Endothelial cell of umbilical vein (primary cell): ENCODE data around the gene CLEC18A. TPM values are rescaled to one million over a fixed set of nuclear protein-coding genes. Genes with fewer than 3 reads are reported as not detected.

Source experiments
- BruUV-seq: library from RNA; stranded (reverse); fragments of 400-500 nt; replicated peaks from 2 replicates; lab custom pipeline; 2021; lab: Mats Ljungman, UMichigan
- CTCF ChIA-PET: fragments of 300-600, 350-600 bp; sonication (Branson Sonifier 250); formaldehyde crosslinking; loops from one replicate; lab custom pipeline; 2021; ENCODE audit warnings: antibody characterized with exemption, inconsistent platforms; lab: Charles Lee
- POLR2A ChIA-PET: fragments of 300-600, 350-600 bp; sonication (Branson Sonifier 250); formaldehyde crosslinking; loops from one replicate; lab custom pipeline; 2021; ENCODE audit warnings: antibody characterized with exemption, inconsistent platforms; lab: Charles Lee
- DNase-seq: peaks from one replicate; pipeline ENCODE4 v3.0.0-alpha.2; 2011; ENCODE audit warnings: low read depth, low spot score
- FAIRE-seq: peaks from 2 replicates; lab custom pipeline; 2011; peaks lifted over from hg19 to GRCh38; lab: Jason Lieb, UNC
- H2AFZ ChIP-seq: 2 replicates; pipeline ENCODE4 v1.6.0; 2012; ENCODE audit warnings: low read depth, low read length, control low read depth, inconsistent platforms
- H3K27ac ChIP-seq: 2 replicates; pipeline ENCODE4 v1.5.1; 2011; ENCODE audit warnings: low read depth, mild to moderate bottlenecking, control low read depth, low read length, moderate library complexity; ENCODE audit not compliant: insufficient read depth
- H3K27me3 ChIP-seq, 2 experiments: 2 replicates each; pipeline versions ENCODE4 v1.6.0 to v1.6.1; 2011; ENCODE audit warnings: low read length in 2 of 2, mixed read lengths in 1 of 2; ENCODE audit not compliant: control insufficient read depth in 2 of 2, insufficient read depth in 2 of 2
- H3K36me3 ChIP-seq, 2 experiments: 2 replicates in 1 of 2; 3 replicates in 1 of 2; pipeline ENCODE4 v1.5.1; 2011; ENCODE audit warnings: low read length in 2 of 2, mild to moderate bottlenecking in 1 of 2, moderate library complexity in 1 of 2; ENCODE audit not compliant: control insufficient read depth in 2 of 2, insufficient read depth in 2 of 2; ENCODE audit errors: extremely low read depth in 1 of 2
- H3K4me1 ChIP-seq: 3 replicates; pipeline ENCODE4 v1.5.1; 2011; ENCODE audit warnings: mild to moderate bottlenecking, low read length; ENCODE audit not compliant: control insufficient read depth, insufficient read depth; ENCODE audit errors: extremely low read depth
- H3K4me2 ChIP-seq: 2 replicates; pipeline ENCODE4 v1.6.1; 2011; ENCODE audit warnings: low read length, control low read depth, mixed read lengths; ENCODE audit not compliant: insufficient read depth
- H3K4me3 ChIP-seq, 3 experiments: fragments of 200-600 bp in 1 of 3; sonication (generic), shearing (Covaris generic) in 1 of 3; replicated peaks in 1 of 3; 2 replicates each; pipeline ENCODE4 v1.5.1; 2011 to 2016; ENCODE audit warnings: control low read depth in 3 of 3, low read length in 3 of 3, mild to moderate bottlenecking in 2 of 3, inconsistent platforms in 1 of 3, low read depth in 1 of 3, moderate library complexity in 1 of 3; ENCODE audit not compliant: insufficient read depth in 1 of 3
- H3K79me2 ChIP-seq: 2 replicates; pipeline ENCODE4 v1.6.0; 2012; ENCODE audit warnings: low read length, inconsistent platforms; ENCODE audit not compliant: control insufficient read depth, insufficient read depth
- H3K9ac ChIP-seq: replicated peaks from 2 replicates; pipeline ENCODE3; 2011; ENCODE audit warnings: low read length, control low read depth; ENCODE audit not compliant: insufficient read depth; ENCODE audit errors: extremely low read depth
- H3K9me1 ChIP-seq: replicated peaks from 3 replicates; pipeline ENCODE4 v1.6.0; 2011; ENCODE audit warnings: mild to moderate bottlenecking, low read length; ENCODE audit not compliant: control insufficient read depth, insufficient read depth; ENCODE audit errors: extremely low read depth
- H3K9me3 ChIP-seq: replicated peaks from 2 replicates; pipeline ENCODE4 v1.5.1; 2012; ENCODE audit warnings: low read length, inconsistent platforms; ENCODE audit not compliant: control insufficient read depth, insufficient read depth
- H4K20me1 ChIP-seq: replicated peaks from 2 replicates; pipeline ENCODE3; 2011; ENCODE audit warnings: mild to moderate bottlenecking, low read length; ENCODE audit not compliant: control insufficient read depth, insufficient read depth; ENCODE audit errors: extremely low read depth
- EZH2 ChIP-seq: IDR thresholded peaks from 2 replicates; pipeline ENCODE4 v1.6.1; 2012; ENCODE audit warnings: borderline replicate concordance, low read depth, mild to moderate bottlenecking, moderate library complexity, low read length, inconsistent platforms; ENCODE audit not compliant: severe bottlenecking
- dilution Hi-C: fragments of 300-500 bp; cut with MboI; formaldehyde crosslinking; loops from one replicate; pipeline ENCODE4 v1.15.0; 2019; ENCODE audit warnings: low sequenced_read_pairs; ENCODE audit not compliant: extremely low pct_ligation_motif_present
- intact Hi-C: fragments of 100-400 bp; cut with micrococcal nuclease; formaldehyde crosslinking; loops from one replicate; pipeline ENCODE4 v1.10.0; 2022
- polyA plus RNA-seq, 4 experiments: library from polyadenylated mRNA; depleted of rRNA in 3 of 4; stranded (reverse) in 3 of 4; unstranded in 1 of 4; fragments of >200 nt; gene quantifications; 2 replicates each; pipeline versions ENCODE4 v1.2.1 to v1.2.3, GENCODE V29; 2011 to 2012; ENCODE audit warnings: missing spikeins in 1 of 4
- total RNA-seq: library from RNA; stranded (reverse); gene quantifications from 2 replicates; pipeline ENCODE4 v1.2.3, GENCODE V29; 2021
- TF ChIP-seq, protein P1 (sequence below), 2 donors: IDR thresholded peaks; 1 replicate in 1 of 2; 2 replicates in 1 of 2; pipeline ENCODE4 v1.5.1; 2011; ENCODE audit warnings: low read length in 2 of 2, mild to moderate bottlenecking in 2 of 2, moderate library complexity in 2 of 2, control low read depth in 1 of 2, inconsistent platforms in 1 of 2, low read depth in 1 of 2; ENCODE audit not compliant: insufficient read depth in 1 of 2; ENCODE audit errors: extremely low read depth in 1 of 2

Gene CLEC18A
- total and polyA plus RNA-seq, 2 donors (not counting 3 experiments of a cell fraction or from before 2014, with no cell fraction given): 0.35 to 0.51 TPM

DNA sequence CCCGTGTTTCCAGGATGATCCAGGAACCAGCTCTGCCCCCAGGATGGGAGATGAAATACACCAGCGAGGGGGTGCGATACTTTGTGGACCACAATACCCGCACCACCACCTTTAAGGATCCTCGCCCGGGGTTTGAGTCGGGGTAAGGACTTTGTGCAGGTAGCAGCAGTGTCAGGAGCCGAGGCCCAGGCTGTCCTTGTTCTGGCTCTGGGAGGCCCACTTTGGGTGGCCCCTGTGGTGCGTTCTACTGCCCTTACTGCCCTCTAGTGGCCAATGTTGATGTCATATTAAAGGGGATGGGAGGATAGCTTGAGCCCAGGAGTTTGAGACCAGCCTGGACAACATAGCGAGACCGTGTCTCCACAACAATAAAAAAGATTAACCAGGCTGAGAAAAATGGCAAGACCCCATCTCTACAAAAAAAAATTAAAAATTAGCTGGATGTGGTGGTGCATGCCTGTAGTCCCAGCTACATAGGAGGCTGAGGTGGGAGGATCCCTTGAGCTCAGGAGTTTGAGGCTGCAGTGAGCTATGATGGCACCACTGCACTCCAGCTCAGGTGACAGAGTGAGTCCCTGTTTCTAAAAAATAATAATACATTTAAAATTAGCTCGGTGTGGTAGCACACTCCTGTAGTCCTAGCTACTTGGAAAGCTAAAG lies 20.9 kb upstream of the CLEC18A start:
- DNase-seq (peak; percentile 58), FAIRE-seq (peak; percentile 93)
- H3K9ac ChIP-seq: no peak overlapping the region
- peaks cover 3% of the 10 kb centered on the region for H3K4me1 ChIP-seq
- dilution Hi-C loops: no loop called here
- no peak overlapping the region for H2AFZ ChIP-seq
- POLR2A ChIA-PET: no interaction called here
- H3K4me2 ChIP-seq: no peak overlapping the region
- H3K4me3 ChIP-seq: no peak overlapping the region
- no TSS peak for BruUV-seq
- TF ChIP-seq, protein P1, sequence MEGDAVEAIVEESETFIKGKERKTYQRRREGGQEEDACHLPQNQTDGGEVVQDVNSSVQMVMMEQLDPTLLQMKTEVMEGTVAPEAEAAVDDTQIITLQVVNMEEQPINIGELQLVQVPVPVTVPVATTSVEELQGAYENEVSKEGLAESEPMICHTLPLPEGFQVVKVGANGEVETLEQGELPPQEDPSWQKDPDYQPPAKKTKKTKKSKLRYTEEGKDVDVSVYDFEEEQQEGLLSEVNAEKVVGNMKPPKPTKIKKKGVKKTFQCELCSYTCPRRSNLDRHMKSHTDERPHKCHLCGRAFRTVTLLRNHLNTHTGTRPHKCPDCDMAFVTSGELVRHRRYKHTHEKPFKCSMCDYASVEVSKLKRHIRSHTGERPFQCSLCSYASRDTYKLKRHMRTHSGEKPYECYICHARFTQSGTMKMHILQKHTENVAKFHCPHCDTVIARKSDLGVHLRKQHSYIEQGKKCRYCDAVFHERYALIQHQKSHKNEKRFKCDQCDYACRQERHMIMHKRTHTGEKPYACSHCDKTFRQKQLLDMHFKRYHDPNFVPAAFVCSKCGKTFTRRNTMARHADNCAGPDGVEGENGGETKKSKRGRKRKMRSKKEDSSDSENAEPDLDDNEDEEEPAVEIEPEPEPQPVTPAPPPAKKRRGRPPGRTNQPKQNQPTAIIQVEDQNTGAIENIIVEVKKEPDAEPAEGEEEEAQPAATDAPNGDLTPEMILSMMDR (IDR thresholded peaks at IDR 0.05; ENCODE audit: extremely low read depth in 1 of 2, insufficient read depth in 1 of 2, low read depth in 1 of 2, low read length in 2 of 2): peak; percentile 64 to 72
- TF ChIP-seq EZH2: no peak
- no peaks in the 10 kb centered on the region for H3K27me3 ChIP-seq
- CTCF ChIA-PET: interaction anchor here (0.6 to 12.4 kb wide), 54 partner anchors 8 to 536 kb away, joined by 3 to 320 read pairs (median 5); partner anchors contain the start of genes NOB1 and WWP2
- intact Hi-C loops: loop anchor here (1.0 to 2.0 kb wide), 2 partner anchors 134 to 221 kb away; no protein-coding TSS in a partner anchor
- no peaks in the 10 kb centered on the region for H3K9me1 ChIP-seq
- no peak overlapping the region for H3K27ac ChIP-seq
- H3K9me3 ChIP-seq: no peaks in the 10 kb centered on the region
- no peaks in the 10 kb centered on the region for H4K20me1 ChIP-seq
- H3K79me2 ChIP-seq: no peaks in the 10 kb centered on the region
- peaks cover 0 to 16% of the 10 kb centered on the region in 2 experiments for H3K36me3 ChIP-seq

DNA sequence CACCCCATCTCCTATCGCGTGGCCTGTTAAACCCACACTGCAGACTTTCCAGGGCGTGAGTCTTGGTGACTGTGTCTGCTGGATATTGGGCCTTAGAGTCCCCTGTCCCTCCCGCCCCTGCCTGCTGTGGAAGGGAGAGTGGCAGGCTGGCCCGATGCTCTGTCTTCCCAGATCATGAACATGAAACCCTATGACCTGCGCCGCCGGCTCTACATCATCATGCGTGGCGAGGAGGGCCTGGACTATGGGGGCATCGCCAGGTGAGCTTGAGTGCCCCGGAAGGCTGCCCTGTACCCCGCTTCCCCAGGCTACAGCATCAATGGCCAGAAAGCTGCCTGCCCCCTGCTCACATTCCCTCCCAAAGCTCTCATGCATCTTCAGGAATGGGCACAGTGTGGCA lies 19.5 kb upstream of the CLEC18A start:
- intact Hi-C loops: loop anchor here (2.0 kb wide), 1 partner anchor 223 kb away; no protein-coding TSS in a partner anchor
- FAIRE-seq (no peak), DNase-seq (no peak)
- dilution Hi-C loops: no loop called here
- H2AFZ ChIP-seq: no peak overlapping the region
- H3K79me2 ChIP-seq: no peaks in the 10 kb centered on the region
- no peak overlapping the region for H3K4me2 ChIP-seq
- no peaks in the 10 kb centered on the region for H3K9me3 ChIP-seq
- peaks cover 0 to 26% of the 10 kb centered on the region in 2 experiments for H3K36me3 ChIP-seq
- H3K9ac ChIP-seq: no peak overlapping the region
- no peaks in the 10 kb centered on the region for H3K27me3 ChIP-seq
- no TSS peak for BruUV-seq
- ChIA-PET CTCF (interaction anchor here (12.4 kb wide), 1 partner anchor 136 kb away, joined by 320 read pairs; no protein-coding TSS in a partner anchor), POLR2A (no interaction called here)
- H3K9me1 ChIP-seq: no peaks in the 10 kb centered on the region
- no peaks in the 10 kb centered on the region for H4K20me1 ChIP-seq
- no peaks in the 10 kb centered on the region for H3K4me1 ChIP-seq
- no peak overlapping the region for H3K4me3 ChIP-seq
- TF ChIP-seq, protein P1 (IDR thresholded peaks at IDR 0.05; ENCODE audit: extremely low read depth in 1 of 2, insufficient read depth in 1 of 2, low read depth in 1 of 2, low read length in 2 of 2): no peak
- H3K27ac ChIP-seq: no peak overlapping the region
